GM12801 (cell line): ENCODE results near the gene ERGIC3.

Source experiments
- CTCF ChIP-seq: IDR thresholded peaks from one replicate; pipeline ENCODE4 v1.5.1; 2011; ENCODE audit warnings: control low read depth; ENCODE audit not compliant: insufficient read length; ENCODE audit errors: extremely low read depth

ERGIC3 gene

DNA sequence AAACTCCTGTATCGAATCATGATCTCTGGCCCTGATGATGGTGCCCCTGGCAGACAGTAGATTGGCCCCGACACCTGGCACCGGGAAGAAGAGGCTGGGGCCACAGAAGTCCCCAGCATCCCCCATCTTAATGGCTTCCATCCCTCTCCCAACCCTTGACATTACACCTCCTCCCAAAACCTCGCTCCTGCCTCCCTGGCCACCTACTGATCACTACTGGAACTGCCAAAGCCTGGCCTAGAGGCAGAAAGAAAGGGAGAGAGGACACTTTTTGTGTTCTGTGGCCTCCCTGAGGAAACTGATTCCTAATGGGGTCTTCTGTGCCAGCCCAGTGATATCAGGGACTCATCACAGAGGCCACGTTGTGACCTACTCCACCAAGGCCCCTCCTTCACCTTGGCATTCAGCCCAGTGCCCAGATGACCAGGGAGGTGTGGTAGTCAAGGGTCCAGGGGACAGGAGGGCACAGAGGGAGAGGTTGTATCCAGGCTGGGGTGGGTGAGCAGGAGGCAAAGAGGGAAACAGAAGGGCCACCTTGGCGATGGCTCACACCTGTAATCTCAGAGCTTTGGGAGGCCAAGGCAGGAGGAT is 18.5 kb upstream of the ERGIC3 start:
- TF ChIP-seq CTCF, result no peak

DNA sequence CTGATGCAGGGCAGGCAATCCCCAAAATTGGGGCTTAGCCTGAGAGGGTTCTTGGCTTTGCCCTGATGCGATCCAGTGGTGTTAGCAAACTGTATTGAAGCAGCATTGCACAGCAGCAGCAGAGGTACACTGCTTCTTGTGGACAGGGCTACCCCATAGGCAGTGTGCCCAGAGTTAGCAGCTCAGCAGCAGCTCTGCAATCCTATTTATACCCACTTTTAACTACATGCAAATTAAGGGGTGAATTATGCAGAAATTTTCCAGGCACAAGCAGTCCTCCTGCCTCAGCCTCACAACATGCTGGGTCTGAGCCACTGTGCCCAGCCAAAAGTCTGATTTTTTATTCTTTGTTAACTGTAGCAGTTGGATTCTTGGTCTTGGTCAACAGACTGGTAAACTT is 16.2 kb upstream of the ERGIC3 start:
- TF ChIP-seq CTCF, result no peak

GRCh38 chr20:35527122-35527769 is 14.6 kb upstream of the ERGIC3 start:
- no peak for TF ChIP-seq CTCF

GRCh38 chr20:35529552-35529951 is 12.3 kb upstream of the ERGIC3 start, which contains the start of gene C20orf173:
C20orf173 (minus strand) TSS chr20:35529652; CDS start chr20:35529373, 279 bp downstream.
- no peak for TF ChIP-seq CTCF

DNA sequence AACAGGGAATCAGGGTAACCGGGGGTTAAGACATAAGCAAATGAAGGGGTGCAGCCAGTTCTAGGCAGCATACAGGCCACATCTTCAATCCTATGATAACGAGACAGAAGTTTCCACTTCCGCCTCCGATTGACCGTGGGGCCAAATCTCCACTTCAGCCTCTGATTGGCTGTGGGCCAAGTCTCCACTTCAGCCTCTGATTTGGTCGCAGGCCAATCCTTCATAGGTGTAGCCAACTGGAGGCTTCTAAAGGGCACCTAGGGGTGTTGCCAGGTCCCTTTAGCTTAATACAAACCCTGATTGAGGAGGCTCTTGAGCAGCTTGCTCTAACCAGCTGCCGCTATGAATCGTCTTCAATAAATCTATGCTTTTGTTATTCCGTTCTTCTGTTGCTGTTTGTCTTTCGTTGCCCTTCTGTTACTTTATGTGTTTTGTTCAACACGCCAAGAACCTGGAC is 2.1 kb upstream of the ERGIC3 start:
- no peak for TF ChIP-seq CTCF

DNA sequence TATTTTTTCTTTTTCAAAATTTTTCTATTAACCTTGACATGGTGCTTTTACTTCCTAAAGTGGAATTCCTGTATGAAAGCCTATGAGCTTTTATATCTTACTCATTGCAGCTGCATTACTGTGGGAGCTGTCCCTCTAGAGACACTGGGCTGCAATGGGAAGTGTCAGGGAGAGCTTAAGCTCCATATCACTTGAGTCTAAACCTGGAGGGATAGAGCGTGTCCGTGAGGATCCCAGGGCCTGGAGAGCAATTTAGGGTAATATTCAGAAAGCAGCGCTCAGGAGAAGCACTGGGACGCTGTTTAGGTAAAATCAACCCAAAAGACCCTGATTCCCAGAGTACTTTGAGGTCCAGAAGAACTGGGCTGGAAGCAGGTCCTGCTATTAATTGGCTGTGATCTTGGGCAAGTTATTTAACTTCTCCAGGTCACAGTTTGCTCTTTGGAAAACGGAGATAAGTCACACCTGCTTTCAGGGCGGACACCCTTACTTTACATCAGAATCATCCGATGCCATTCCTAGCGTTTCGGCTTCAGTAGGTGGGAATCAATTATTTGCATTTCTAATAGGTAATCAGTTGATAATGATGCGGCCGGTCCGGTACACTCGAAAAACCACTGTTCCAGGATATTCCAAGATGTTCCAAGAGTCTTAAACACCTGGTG is 628 bp upstream of the ERGIC3 start:
- TF ChIP-seq CTCF, result no peak

DNA sequence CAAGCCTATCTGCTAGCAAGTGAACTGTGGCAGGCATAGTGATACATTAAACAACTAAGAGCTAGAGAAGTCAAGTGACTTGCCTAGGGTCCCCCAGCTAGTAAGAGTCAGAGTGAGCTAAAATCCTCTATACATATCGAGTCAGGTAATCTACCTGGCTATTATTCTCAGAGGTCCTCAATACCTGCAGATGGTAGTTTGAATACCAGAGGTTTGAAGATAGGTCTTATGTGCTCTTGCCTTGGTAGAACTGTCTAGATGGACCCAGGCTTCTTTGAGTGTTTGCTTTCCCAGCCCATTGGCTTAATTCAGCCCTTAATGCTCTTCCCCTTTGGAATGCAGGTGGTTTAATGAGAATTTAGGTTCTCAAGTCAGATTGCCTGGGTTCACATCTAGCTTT is 1.1 kb downstream of the ERGIC3 start:
- TF ChIP-seq CTCF, result no peak
